Measurements from ENCODE around the gene TEP1.
"Not testable (repeated sequence)": the region's sequence is repeated elsewhere in the genome, so short reads cannot be mapped to it uniquely, and the experiment has no call there.

The TEP1 gene

DNA sequence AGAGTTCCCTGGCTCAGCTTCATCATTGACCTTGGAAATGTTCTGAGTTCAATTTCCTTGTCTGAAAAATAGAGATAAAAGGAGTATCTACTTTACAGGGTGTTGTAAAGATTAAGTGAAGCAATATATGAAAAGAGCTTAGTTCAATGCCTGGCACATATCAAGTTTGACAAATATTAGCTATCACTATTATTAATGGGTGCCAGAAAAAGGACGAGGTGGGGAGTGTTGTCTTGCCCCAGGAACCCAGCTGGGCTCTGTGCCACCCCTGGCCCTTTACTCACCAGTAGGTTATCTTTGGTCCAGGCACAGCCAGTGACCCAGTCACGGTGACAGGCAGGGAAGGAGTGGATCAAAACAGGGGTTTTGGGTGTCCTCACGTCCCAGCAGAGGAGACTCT lies 37.8 kb downstream of the TEP1 start:
- no peaks in the 10 kb centered on the region for H4K20me1 ChIP-seq (ENCODE audit: insufficient read depth, low read length)
- peaks cover 74% of the 10 kb centered on the region for H3K36me3 ChIP-seq (replicated peaks; ENCODE audit: low read depth, low read length)
- H2AFZ ChIP-seq (ENCODE audit: low read depth, low read length) = no peak overlapping the region
- no peaks in the 10 kb centered on the region for H3K4me1 ChIP-seq (ENCODE audit: low read length)
- no peak overlapping the region for H3K4me2 ChIP-seq (ENCODE audit: low read length)
- H3K27ac ChIP-seq (ENCODE audit: low read length) = no peak overlapping the region
- TF ChIP-seq EZH2phosphoT487 (IDR thresholded peaks at IDR 0.05; ENCODE audit: low read depth) = no peak
- TF ChIP-seq, protein P1, sequence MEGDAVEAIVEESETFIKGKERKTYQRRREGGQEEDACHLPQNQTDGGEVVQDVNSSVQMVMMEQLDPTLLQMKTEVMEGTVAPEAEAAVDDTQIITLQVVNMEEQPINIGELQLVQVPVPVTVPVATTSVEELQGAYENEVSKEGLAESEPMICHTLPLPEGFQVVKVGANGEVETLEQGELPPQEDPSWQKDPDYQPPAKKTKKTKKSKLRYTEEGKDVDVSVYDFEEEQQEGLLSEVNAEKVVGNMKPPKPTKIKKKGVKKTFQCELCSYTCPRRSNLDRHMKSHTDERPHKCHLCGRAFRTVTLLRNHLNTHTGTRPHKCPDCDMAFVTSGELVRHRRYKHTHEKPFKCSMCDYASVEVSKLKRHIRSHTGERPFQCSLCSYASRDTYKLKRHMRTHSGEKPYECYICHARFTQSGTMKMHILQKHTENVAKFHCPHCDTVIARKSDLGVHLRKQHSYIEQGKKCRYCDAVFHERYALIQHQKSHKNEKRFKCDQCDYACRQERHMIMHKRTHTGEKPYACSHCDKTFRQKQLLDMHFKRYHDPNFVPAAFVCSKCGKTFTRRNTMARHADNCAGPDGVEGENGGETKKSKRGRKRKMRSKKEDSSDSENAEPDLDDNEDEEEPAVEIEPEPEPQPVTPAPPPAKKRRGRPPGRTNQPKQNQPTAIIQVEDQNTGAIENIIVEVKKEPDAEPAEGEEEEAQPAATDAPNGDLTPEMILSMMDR (IDR thresholded peaks at IDR 0.05; ENCODE audit: low read depth, low read length) = no peak
- H3K9me3 ChIP-seq (ENCODE audit: insufficient read depth, low read length) = no peaks in the 10 kb centered on the region
- H3K79me2 ChIP-seq (ENCODE audit: low read length) = no peaks in the 10 kb centered on the region
- no peaks in the 10 kb centered on the region for H3K27me3 ChIP-seq (ENCODE audit: low read depth, low read length)
- H3K4me3 ChIP-seq (ENCODE audit: low read length) = no peak overlapping the region
- H3K9ac ChIP-seq (ENCODE audit: low read length) = no peak overlapping the region

DNA sequence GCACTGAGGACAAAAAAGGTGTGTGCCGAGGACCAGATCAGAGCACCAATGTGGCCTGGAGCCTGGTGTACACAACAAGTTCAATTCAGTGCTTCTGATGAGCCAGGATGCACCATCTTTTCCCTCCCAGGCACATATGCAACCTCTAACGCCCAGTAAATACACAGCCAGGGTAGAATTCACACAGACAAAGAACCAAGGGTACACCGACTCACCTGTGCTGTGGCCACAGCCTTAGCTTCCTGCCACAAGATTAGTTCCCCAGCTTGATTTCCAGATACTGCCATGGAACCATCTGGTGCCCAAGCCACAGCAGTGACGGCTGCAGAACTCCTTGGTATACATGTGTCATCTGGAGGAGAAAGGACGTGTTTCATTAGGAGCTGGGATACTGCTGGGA lies 40.5 kb downstream of the TEP1 start:
- Histone ChIP-seq H3K4me3 (ENCODE audit: low read length) (no peak overlapping the region), H3K4me2 (ENCODE audit: low read length) (no peak overlapping the region), H3K9me3 (ENCODE audit: insufficient read depth, low read length) (peaks cover 9% of the 10 kb centered on the region), H3K27me3 (ENCODE audit: low read depth, low read length) (no peaks in the 10 kb centered on the region), H3K9ac (ENCODE audit: low read length) (no peak overlapping the region), H4K20me1 (ENCODE audit: insufficient read depth, low read length) (no peaks in the 10 kb centered on the region), H3K4me1 (ENCODE audit: low read length) (peaks cover 2% of the 10 kb centered on the region), H3K27ac (ENCODE audit: low read length) (no peak overlapping the region), H3K36me3 (replicated peaks; ENCODE audit: low read depth, low read length) (peaks cover 77% of the 10 kb centered on the region), H3K79me2 (ENCODE audit: low read length) (no peaks in the 10 kb centered on the region), H2AFZ (ENCODE audit: low read depth, low read length) (no peak overlapping the region)
- TF ChIP-seq EZH2phosphoT487 (IDR thresholded peaks at IDR 0.05; ENCODE audit: low read depth) = no peak
- TF ChIP-seq, protein P1 (IDR thresholded peaks at IDR 0.05; ENCODE audit: low read depth, low read length) = no peak

DNA sequence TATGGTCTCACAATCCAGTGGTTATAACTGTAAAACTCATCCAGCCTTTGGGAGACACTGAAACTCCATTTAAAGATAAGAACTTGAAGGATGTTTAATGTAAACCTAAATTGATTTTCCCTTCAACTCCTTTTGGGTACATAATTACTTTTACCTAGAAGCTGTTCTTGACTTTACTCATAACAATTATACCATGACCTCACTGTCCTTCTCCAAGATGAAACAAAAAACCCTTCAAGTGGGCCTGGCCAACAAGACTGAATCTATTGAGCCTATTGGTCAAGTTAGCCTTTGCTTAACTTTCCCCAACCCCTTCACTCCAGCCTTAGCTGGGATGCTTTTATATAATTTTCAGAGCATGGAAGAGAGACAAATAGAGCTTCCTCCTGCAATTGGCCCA lies 47.4 kb downstream of the TEP1 start:
- Histone ChIP-seq H3K9me3 (ENCODE audit: insufficient read depth, low read length) (peaks cover 16% of the 10 kb centered on the region), H3K27me3 (ENCODE audit: low read depth, low read length) (no peaks in the 10 kb centered on the region), H3K9ac (ENCODE audit: low read length) (no peak overlapping the region), H3K79me2 (ENCODE audit: low read length) (no peaks in the 10 kb centered on the region), H3K4me3 (ENCODE audit: low read length) (no peak overlapping the region), H3K36me3 (replicated peaks; ENCODE audit: low read depth, low read length) (peaks cover 66% of the 10 kb centered on the region), H3K27ac (ENCODE audit: low read length) (no peak overlapping the region), H2AFZ (ENCODE audit: low read depth, low read length) (no peak overlapping the region), H3K4me1 (ENCODE audit: low read length) (peaks cover 21% of the 10 kb centered on the region), H4K20me1 (ENCODE audit: insufficient read depth, low read length) (no peaks in the 10 kb centered on the region), H3K4me2 (ENCODE audit: low read length) (no peak overlapping the region)
- TF ChIP-seq, protein P1 (IDR thresholded peaks at IDR 0.05; ENCODE audit: low read depth, low read length) = no peak
- TF ChIP-seq EZH2phosphoT487 (IDR thresholded peaks at IDR 0.05; ENCODE audit: low read depth) = no peak

DNA sequence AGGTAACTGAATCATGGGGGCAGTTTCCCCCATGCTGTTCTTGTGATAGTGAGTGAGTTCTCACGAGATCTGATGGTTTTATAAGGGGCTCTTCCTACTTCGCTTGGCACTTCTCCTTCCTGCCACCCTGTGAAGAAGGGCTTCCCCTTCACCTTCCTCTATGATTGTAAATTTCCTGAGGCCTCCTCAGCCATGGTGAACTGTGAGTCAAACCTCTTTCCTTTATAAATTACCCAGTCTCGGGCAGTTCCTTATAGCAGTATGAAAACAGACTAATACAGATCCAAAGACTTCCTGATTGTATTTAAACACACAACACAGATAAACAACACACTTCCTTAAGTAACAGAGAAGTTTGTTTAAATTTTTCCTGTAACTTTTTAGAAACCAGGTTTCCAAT lies 54.8 kb downstream of the TEP1 start:
- not testable (repeated sequence) for H4K20me1 ChIP-seq (ENCODE audit: insufficient read depth, low read length); H3K27ac ChIP-seq (ENCODE audit: low read length); H3K4me2 ChIP-seq (ENCODE audit: low read length); H3K27me3 ChIP-seq (ENCODE audit: low read depth, low read length); H3K4me1 ChIP-seq (ENCODE audit: low read length); H3K9me3 ChIP-seq (ENCODE audit: insufficient read depth, low read length); H2AFZ ChIP-seq (ENCODE audit: low read depth, low read length); H3K4me3 ChIP-seq (ENCODE audit: low read length); H3K79me2 ChIP-seq (ENCODE audit: low read length); H3K9ac ChIP-seq (ENCODE audit: low read length)
- H3K36me3 ChIP-seq (replicated peaks; ENCODE audit: low read depth, low read length) = peaks cover 72% of the 10 kb centered on the region

DNA sequence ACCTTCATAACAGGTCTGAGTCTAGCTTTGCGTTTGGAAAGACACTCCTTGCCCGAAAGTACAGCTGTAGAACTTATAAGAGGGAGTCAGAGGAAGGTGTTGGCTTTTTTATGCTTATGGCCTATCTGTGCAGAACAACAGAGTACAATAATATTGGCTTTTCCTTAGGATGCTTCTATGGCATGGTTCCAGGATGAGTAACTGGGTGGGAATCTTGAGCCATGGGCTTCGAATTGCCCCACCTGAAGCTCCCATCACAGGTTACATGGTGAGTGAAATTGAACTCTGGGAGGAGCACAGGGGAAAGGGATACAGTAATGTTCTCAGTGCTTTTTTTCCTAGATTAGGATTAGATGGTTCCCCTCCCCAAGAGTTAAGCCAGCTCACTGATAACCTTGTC lies 56.9 kb downstream of the TEP1 start:
- H3K36me3 ChIP-seq (replicated peaks; ENCODE audit: low read depth, low read length) = peaks cover 74% of the 10 kb centered on the region

More for the DNA sequence above, 56.9 kb downstream of the TEP1 start:
- Histone ChIP-seq H3K79me2 (ENCODE audit: low read length) (no peaks in the 10 kb centered on the region), H4K20me1 (ENCODE audit: insufficient read depth, low read length) (no peaks in the 10 kb centered on the region), H3K4me1 (ENCODE audit: low read length) (no peaks in the 10 kb centered on the region), H3K27ac (ENCODE audit: low read length) (no peak overlapping the region), H3K27me3 (ENCODE audit: low read depth, low read length) (no peaks in the 10 kb centered on the region), H3K4me3 (ENCODE audit: low read length) (no peak overlapping the region), H2AFZ (ENCODE audit: low read depth, low read length) (no peak overlapping the region), H3K4me2 (ENCODE audit: low read length) (no peak overlapping the region), H3K9ac (ENCODE audit: low read length) (no peak overlapping the region), H3K9me3 (ENCODE audit: insufficient read depth, low read length) (no peaks in the 10 kb centered on the region)
- TF ChIP-seq EZH2phosphoT487 (IDR thresholded peaks at IDR 0.05; ENCODE audit: low read depth) = no peak
- TF ChIP-seq, protein P1 (IDR thresholded peaks at IDR 0.05; ENCODE audit: low read depth, low read length) = no peak

Measured in OCI-LY3 (cell line).